Activated CD4-positive, CD25-positive, alpha-beta regulatory T cell treated with anti-CD3 and anti-CD28 coated beads, Interleukin-2, amount 50 U/mL, for 24 hours (primary cell): ENCODE measurements around the gene TRERF1.
A peak's percentile ranks its signal among the peaks of the same experiment; 100 is the strongest.

Experiments used
- ATAC-seq, 2 donors: fragments of 150-1000 bp; cut with Tn5 transposase; one replicate each; pipeline ENCODE4 v1.10.0; 2021; ENCODE audit warnings: mild to moderate bottlenecking in 1 of 2, moderate library complexity in 1 of 2

TRERF1 gene

DNA sequence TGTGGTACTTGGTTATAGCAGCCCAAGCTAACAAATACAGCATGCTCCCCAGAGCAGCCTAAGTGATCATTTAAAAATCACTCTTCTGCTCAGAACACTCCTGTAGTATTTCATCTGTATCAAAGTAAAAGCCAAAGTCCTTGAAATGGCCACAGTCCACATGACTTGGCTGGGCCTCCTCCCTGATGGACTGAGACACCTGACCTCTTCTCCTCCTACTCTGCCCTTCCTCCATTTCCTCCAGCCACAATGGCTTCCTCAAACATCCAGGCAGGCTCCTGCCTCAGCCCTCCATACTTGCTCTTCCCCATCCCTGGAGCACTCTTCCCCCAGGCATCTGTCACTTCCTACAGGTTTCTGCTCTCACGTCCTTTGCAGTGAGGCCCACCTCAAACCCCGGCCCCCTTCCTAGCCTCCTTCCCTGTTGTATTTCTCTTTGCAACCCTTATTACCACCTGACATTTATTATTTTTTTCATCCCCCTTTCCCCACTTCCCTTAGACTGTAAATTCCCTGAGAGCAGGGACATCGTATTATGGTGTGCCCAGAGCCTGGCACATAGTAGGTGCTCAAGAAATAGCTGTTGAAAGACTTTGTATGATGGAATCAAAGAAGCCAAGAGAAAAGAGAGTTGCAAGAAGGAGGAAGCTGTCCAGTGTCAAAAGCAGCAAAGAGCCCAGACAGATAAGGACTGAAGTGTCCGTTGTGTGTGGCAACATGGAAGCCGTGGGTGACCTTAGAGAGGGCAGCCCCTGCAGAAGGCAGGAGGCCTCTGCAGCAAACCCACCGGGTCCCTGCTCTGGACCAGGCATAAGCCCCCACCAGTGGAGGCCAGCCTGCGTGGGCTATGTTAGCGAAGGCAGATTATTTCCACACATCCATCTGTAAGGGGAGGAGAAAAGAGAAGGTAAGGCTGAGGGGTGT is 87.5 kb downstream of the TRERF1 start:
- no peak for ATAC-seq

GRCh38 chr6:42361036-42361435 is 90.7 kb downstream of the TRERF1 start:
- no peak for ATAC-seq

DNA sequence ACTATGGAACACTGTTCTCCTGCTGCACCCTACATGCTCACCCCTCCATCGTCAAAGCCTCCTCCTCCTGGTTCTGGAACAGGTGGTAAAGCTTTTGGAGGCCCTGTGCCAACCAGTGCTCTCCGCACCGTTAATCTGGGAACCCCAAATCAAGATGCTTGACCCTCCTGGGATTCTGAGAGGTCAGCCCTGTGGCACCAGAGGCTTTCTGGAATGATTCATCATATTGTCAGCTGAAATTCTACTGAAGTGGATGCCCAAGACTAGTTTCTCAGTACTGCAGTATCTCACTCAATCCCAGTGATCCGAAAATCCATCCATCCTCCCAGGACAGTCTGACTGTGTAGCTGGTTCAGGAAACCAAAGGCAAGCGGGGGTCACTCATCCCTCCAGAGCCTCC is 92.7 kb downstream of the TRERF1 start:
- ATAC-seq, result no peak

- no peak for ATAC-seq
Observed at GRCh38 chr6:42355416-42355815, 96.3 kb downstream of the TRERF1 start.

- ATAC-seq, result no peak
Observed at GRCh38 chr6:42354702-42355101, 97.0 kb downstream of the TRERF1 start.

DNA sequence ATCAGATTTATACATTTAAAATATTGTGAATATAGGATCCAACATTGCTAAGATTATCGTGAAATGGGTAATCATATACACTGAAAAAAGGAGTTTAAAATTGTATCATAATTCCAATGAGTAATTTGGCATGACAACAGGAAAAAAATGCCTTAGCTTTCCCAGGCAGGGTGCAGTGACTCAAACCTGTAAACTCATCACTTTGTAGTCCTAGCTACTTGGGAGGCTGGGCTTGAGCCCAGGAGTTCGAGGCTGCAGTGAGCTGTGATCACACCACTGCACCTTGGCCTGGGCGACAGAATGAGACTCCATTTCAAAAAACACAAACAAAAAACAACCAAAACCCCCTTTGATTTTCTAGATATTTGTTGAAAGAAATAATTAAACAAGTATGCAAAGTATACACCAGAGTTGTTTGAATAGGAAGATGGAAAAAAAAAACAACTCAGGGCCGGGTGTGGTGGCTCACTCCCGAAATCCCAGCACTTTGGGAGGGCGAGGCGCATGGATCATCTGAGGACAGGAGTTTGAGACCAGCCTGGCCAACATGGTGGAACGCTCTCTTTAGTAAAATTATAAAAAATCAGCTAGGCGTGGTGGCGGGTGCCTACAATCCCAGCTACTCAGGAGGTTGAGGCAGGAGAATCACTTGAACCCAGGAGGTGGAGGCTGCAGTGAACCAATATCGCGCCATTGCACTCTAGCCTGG is 98.7 kb downstream of the TRERF1 start:
- ATAC-seq, result no peak

DNA sequence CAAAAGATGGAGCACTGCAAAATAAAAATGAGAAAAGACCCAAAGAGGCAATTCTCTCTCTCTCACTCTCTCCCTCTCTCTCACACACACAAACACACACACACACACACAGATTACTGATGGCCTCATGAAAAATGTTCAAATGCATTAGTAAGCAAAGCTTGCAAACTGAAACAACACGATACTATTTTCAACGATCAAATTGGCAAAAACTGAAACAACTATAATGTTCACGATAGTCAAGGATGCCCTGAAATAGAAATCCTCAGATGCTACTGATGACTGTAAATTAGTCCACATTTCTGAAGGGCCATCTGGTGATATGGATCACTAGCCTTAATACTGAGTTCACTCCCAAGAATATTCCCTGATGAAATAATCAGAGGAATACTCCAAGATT is 100.8 kb downstream of the TRERF1 start:
- ATAC-seq, result no peak

GRCh38 chr6:42349753-42350511 is 101.8 kb downstream of the TRERF1 start:
- ATAC-seq, result no peak

- no peak for ATAC-seq
Observed at GRCh38 chr6:42347456-42347855, 104.3 kb downstream of the TRERF1 start.

DNA sequence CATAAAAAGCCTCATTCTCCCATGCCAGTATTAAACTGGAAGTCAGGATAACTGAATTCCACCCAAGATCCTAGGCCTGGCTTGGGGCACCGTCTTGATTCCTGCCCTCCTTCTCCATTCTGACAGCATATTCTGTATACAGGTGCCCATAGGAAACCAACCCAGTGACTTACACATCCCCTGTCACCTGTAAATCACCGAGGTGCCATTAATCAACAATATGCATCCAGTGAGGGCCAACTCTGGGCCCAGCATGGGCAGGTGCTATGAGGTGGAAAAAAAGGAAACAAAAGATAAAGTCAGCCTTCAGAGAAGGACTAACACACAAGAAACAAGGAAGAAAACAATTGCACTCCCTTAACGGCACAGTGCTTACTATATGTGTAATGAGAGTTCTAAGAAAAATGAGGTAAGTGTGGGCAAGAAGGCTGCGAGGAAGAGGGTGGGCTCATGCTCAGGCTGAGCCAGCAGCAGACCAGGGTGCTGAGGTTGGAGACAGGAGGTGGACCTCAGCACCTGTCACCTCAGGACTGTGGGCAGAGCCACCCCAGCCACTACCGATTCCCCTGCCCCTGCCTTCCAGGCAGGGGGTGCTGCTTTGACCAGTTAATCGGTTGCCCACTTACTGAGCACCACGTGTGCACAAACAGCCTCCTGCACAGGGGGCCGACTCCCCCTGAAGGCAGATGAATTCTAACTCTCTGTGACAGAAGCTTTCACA is 105.9 kb downstream of the TRERF1 start:
- ATAC-seq, result peak; percentile 61 to 82

GRCh38 chr6:42344756-42345155 is 107.0 kb downstream of the TRERF1 start:
- no peak for ATAC-seq

GRCh38 chr6:42341771-42342553 is 109.8 kb downstream of the TRERF1 start:
- no peak for ATAC-seq

DNA sequence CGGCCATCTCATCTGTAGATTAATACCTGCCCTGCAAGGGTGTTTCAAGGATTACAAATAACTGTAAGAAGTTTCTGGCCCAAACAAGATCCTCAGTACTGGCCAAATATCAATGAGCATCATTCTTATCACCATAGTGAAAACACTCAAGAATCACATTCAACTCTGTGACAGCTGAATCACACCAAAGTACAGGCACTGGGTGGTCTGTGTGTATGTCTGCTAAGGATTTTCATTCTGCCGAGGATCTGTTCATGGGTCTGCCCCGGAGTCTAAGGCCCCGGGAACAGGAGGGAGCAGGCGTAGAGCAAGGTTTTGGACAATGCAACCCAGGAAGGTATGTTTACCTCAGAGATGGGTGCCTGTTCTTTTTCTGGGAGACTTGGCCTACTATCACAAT is 110.5 kb downstream of the TRERF1 start:
- ATAC-seq, result no peak

- peak; percentile 25 to 39 for ATAC-seq
Observed at GRCh38 chr6:42340511-42340910, 111.2 kb downstream of the TRERF1 start.

- ATAC-seq, result peak; percentile 96 to 97
Observed at GRCh38 chr6:42339991-42340401, 111.7 kb downstream of the TRERF1 start.

DNA sequence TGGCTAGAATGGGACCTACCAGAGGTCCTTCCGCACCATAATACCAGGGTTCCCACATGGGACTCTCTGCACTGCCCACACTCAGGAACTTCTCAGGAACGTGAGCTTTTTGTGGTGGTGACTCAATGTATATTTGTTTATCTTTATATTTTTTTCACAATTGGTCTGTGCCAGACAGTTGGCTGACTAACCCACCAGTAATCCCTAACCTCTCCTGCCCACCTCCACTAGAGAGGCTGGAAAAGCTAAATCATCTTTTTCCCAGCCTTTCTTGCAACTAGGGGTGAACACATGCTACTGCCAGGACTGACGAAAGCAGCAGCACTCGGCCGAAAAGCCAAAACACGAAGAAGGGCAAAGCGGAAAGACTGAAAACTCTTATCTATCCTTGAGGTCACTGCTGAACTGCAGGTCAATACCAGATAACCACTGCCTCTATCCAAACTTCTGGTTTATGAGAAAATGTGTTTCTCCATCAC is 112.9 kb downstream of the TRERF1 start:
- ATAC-seq, result no peak

GRCh38 chr6:42337985-42338743 is 113.6 kb downstream of the TRERF1 start:
- ATAC-seq, result no peak

GRCh38 chr6:42336431-42336830 is 115.3 kb downstream of the TRERF1 start:
- no peak for ATAC-seq

DNA sequence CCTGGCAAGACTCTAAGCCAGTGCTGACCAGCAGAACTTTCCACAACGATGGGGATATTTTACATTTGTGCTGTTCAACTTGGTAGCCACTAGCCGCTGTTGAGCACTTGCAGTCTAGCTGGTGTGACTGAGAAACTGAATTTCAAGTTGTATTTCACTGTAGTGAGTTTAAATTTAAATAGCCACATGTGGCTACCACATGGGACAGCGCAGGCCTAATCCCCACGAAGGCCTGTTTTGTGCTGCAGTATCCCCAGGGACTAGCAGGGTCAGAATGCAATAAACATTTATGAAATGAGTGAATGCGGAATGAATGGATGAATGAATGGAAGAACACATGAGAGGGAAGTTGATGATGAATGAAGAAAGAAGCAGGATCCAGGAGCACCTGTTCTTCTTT is 115.8 kb downstream of the TRERF1 start:
- no peak for ATAC-seq

DNA sequence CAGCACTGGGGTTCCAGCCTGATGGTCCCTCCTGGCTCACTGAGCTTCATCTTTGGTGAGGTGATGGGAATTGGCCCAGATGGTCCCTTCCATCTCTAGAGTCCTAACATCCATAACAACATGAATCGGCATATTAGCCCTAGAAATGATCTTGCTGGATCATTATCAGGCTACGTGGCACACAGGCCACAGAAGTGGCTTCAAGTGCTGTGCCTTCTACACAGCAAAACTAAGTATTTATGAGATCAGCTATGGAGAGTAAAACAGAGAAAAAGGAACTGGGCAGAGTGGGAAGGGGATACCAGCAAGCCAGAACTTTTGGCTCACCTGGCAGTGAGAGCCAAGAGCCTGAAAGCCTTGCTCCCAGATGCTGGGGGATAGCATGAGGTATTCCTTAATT is 116.9 kb downstream of the TRERF1 start:
- no peak for ATAC-seq

DNA sequence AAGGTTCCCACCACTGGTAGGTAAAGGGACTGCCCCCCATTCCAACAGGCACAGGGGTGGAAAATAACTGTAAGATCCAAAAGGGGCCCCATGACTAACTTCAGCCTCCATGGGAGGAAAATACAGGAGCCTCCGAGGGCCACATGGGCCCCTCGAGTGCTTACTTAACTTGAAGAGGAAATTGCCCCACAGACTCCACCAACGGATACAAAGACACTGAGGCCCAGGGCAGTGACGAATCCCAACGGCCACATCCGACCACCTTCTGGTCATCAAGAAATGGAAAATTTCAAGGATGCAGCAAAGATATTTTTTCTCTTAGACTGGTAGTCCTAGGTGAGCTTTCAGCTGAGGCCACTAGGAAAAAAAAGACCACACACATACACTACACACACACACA is 118.1 kb downstream of the TRERF1 start:
- no peak for ATAC-seq
